ENCODE results near the gene FAM114A1. TPM values are rescaled to one million over a fixed set of nuclear protein-coding genes. Genes with fewer than 3 reads are reported as not detected.

The FAM114A1 gene
- total and polyA plus RNA-seq, 2 of the 4 experiments (the other 2 are of a cell fraction) = 135 to 649 TPM

GRCh38 chr4:38834570-38834969 lies 33.0 kb upstream of the FAM114A1 start:
- no peak overlapping the region for H3K27ac ChIP-seq (ENCODE audit: insufficient read depth, low read length)
- peaks cover 9% of the 10 kb centered on the region for H3K9me1 ChIP-seq (ENCODE audit: insufficient read depth, low read length)
- no peaks in the 10 kb centered on the region for H3K36me3 ChIP-seq (ENCODE audit: control insufficient read depth, insufficient read depth, low read length)
- WGBS, 2 experiments (ENCODE audit: extremely low coverage in 2 of 2, insufficient read length in 1 of 2) = no CpG with 5 or more reads among the region's 4 CpGs
- H3K4me3 ChIP-seq (ENCODE audit: insufficient read depth, low read depth, low read length) = no peak overlapping the region
- in situ Hi-C loops (cut with MboI; ENCODE audit: low sequenced_read_pairs) = no loop called here
- H3K4me1 ChIP-seq (ENCODE audit: control insufficient read depth, insufficient read depth, low read length) = peaks cover 16% of the 10 kb centered on the region; the same call in 1 of the 2 replicates
- H3K27me3 ChIP-seq (ENCODE audit: control insufficient read depth, insufficient read depth, low read length) = no peaks in the 10 kb centered on the region
- no peak overlapping the region for H3K4ac ChIP-seq (ENCODE audit: low read depth, low read length)
- TF ChIP-seq NFE2L2 (IDR thresholded peaks at IDR 0.05; ENCODE audit: low read depth, low read length) = no peak
- TF ChIP-seq POLR2A (IDR thresholded peaks at IDR 0.05; ENCODE audit: low read depth, low read length) = no peak
- no peak for TF ChIP-seq CHD1 (IDR thresholded peaks at IDR 0.05; ENCODE audit: low read depth, low read length)
- TF ChIP-seq MAFK (IDR thresholded peaks at IDR 0.05; ENCODE audit: low read depth, low read length) = no peak
- no peak for TF ChIP-seq MXI1 (IDR thresholded peaks at IDR 0.05; ENCODE audit: borderline replicate concordance, low read depth, low read length)
- no peak for TF ChIP-seq MAZ (IDR thresholded peaks at IDR 0.05; ENCODE audit: borderline replicate concordance, low read depth, low read length)
- no peak for TF ChIP-seq RAD21 (IDR thresholded peaks at IDR 0.05; ENCODE audit: low read length)
- TF ChIP-seq ELK1 (IDR thresholded peaks at IDR 0.05; ENCODE audit: borderline replicate concordance, low read depth, low read length) = no peak
- no peak for TF ChIP-seq BHLHE40 (IDR thresholded peaks at IDR 0.05; ENCODE audit: low read depth, low read length)
- TF ChIP-seq RFX5 (IDR thresholded peaks at IDR 0.05; ENCODE audit: low read depth, low read length) = no peak
- TF ChIP-seq FOS (IDR thresholded peaks at IDR 0.05; ENCODE audit: low read depth, low read length) = no peak
- TF ChIP-seq USF2 (IDR thresholded peaks at IDR 0.05; ENCODE audit: low read depth, low read length) = no peak
- no peak overlapping the region for H3K14ac ChIP-seq (replicated peaks; ENCODE audit: low read depth, low read length)
- POLR2A ChIA-PET (ENCODE audit: unreplicated experiment) = no interaction called here
- H4K5ac ChIP-seq (ENCODE audit: low read depth, low read length) = no peak overlapping the region
- H2AK5ac ChIP-seq (ENCODE audit: low read depth, low read length) = no peak overlapping the region
- DNase-seq (no peak), ATAC-seq (ENCODE audit: low read depth) (no peak)
- H2BK15ac ChIP-seq (ENCODE audit: low read depth, low read length) = no peak overlapping the region
- H4K91ac ChIP-seq (ENCODE audit: insufficient read depth, low read depth, low read length) = no peak overlapping the region
- H2AFZ ChIP-seq (replicated peaks; ENCODE audit: low read length, poor library complexity) = no peak overlapping the region
- no peak overlapping the region for H3K18ac ChIP-seq (ENCODE audit: low read depth, low read length)
- H2BK120ac ChIP-seq (ENCODE audit: low read depth, low read length) = no peak overlapping the region
- BruUV-seq (replicated peaks) = no TSS peak
- H2AK9ac ChIP-seq (replicated peaks; ENCODE audit: low read depth, low read length, poor library complexity) = no peak overlapping the region
- H4K20me1 ChIP-seq (ENCODE audit: insufficient read depth, low read length) = no peaks in the 10 kb centered on the region
- H3K79me1 ChIP-seq (ENCODE audit: low read depth in 1 of 2, low read length in 2 of 2) = peaks cover 0 to 7% of the 10 kb centered on the region in 2 experiments; a peak in 1 of 4 replicates
- CTCF ChIA-PET = interaction anchor here (0.6 kb wide), 1 partner anchor 307 kb away, joined by 4 read pairs; no protein-coding TSS in a partner anchor
- dilution Hi-C loops (cut with HindIII; ENCODE audit: low sequenced_read_pairs, unreplicated experiment) = no loop called here
- intact Hi-C loops (cut with micrococcal nuclease) = no loop called here
- peaks cover 10% of the 10 kb centered on the region for H3K9me3 ChIP-seq (ENCODE audit: control insufficient read depth, insufficient read depth, low read length)
- no peak overlapping the region for H4K8ac ChIP-seq (ENCODE audit: low read depth in 2 of 2, low read length in 2 of 2)
- H3K23ac ChIP-seq (ENCODE audit: low read depth, low read length) = no peak overlapping the region
- H3K4me2 ChIP-seq (ENCODE audit: low read depth, low read length) = no peak overlapping the region
- no peak overlapping the region for H3K56ac ChIP-seq (ENCODE audit: extremely low read depth, insufficient read depth, low read length)
- H2BK20ac ChIP-seq (ENCODE audit: low read depth, low read length) = no peak overlapping the region
- H3K9ac ChIP-seq (ENCODE audit: low read depth, low read length) = no peak overlapping the region
- no peak overlapping the region for H2BK5ac ChIP-seq (ENCODE audit: low read depth, low read length, poor library complexity, severe bottlenecking)
